ENCODE results near the gene KIAA1328.

Gene KIAA1328

DNA sequence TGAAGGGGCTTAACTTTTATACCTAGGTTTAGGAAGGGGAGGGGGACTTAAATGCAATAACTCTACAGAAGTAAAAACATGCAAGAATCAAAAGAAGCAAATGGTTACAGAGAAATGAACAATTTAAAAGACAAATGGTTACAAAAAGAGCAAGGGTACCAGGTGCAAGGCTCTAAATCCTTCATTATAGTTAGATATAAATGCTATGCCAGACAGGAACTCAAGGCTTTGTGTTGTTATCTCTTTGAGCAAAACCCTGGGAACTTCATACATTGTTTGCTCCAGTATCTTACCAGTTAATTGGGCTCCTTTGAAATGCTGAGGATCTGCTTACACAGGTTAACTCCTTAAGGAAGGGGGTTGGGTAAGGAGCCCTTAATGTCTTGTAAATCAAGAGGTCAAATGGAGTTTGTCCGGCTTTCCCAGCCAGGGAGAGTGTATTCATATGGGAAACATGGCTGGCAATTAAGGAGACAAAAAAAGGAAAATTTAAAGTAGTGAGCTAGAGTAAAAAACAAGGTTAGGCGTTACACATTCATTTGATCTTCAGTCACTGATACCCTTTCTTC is 389.2 kb downstream of the KIAA1328 start:
- no peak for DNase-seq (ENCODE audit: low read depth in 2 of 2)

GRCh38 chr18:37219257-37219656 is 390.3 kb downstream of the KIAA1328 start:
- DNase-seq (ENCODE audit: low read depth in 2 of 2): no peak

DNA sequence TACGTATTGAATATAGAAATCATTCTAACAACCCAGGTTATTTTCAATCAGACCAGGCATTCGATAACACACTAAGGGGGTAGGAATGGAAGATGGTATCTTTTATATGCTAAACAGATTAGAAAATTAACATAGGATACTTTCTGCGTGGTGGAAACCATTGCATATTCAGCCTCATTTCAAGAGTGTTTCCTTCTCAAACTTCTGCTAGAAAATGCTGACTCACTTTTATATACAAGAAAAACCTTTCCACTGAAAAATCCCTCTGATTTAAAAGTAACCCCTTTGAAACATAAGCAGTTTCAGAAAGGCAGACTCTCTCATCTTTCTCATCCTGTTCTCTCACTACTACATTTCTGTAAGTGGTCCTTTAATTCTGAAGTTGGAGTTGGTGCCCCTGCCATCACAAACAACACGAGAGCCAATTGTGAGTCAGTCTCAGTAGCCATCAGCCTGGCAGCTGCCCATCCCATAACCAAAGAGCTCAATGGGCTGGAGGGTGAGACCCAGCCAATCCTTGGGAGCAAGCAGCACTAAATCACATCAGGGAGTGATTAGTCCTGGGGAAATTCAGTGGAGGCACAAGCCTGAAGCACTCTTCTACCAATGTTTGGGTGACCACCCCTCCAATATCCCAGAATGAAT is 393.5 kb downstream of the KIAA1328 start:
- no peak for DNase-seq (ENCODE audit: low read depth in 2 of 2)

- no peak for DNase-seq (ENCODE audit: low read depth in 2 of 2)
Observed at GRCh38 chr18:37222999-37223378, 394.1 kb downstream of the KIAA1328 start.

- DNase-seq (ENCODE audit: low read depth in 2 of 2): no peak
Observed at GRCh38 chr18:37225279-37225678, 396.4 kb downstream of the KIAA1328 start.

DNA sequence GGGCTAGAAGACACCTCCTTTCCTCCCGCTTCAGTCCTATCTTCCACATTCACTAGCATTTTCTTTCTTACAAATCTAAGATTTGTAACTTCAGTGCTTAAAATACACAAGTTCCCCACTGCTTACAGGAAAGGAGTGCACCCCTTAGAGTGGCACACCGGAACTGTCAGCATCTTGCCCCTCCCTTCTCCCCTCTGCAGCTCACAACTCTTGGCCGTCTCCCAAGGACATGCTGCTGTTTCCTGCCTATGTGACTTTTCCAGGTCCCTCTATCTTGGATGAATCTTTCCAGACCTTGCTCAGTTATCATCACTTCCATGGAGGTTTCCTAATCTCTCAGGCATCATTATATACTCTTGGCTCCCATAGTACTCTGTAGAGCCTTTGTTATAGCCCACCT is 401.8 kb downstream of the KIAA1328 start:
- no peak for DNase-seq (ENCODE audit: low read depth in 2 of 2)

DNA sequence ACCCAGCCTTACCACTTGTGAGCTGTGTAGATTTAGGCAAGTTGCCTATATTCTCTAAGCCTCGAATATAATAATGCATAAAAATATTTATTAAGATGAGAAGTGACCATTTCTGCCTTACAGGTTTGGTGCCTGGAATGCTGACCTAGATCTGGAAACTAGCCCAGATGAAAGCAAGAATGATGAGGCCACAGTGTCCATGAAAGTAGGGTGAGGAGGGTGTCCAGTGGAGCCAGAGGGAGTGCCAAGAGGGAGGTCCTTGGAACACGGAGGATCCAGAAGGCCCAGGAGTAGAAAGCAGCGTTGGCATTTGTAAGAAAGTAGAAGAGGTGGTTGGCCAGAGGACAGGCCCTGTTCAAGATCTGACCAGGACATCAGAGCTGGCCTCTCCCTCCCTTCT is 402.3 kb downstream of the KIAA1328 start:
- no peak for DNase-seq (ENCODE audit: low read depth in 2 of 2)

DNA sequence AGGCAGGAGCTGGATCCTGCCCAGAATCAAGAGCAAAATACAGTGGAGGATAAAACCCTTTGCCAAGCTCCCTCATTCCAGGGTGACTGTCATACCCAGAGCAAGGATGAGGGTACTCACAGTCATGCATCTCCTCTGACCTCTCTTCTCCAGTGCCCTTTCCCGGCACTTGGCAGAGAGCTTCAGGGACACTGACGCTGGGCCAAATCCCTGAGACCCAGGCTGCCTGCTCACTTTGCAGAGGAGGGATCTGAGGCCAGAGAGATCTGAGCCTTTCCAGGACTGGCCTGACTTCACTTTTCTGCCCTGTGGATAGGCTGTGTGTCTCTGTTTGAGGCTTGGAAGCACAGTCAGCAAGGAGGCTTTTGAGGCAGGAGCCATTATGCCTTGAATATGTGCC is 406.7 kb downstream of the KIAA1328 start:
- DNase-seq (ENCODE audit: low read depth in 2 of 2): no peak

GRCh38 chr18:37238282-37239108 is 409.6 kb downstream of the KIAA1328 start:
- DNase-seq (ENCODE audit: low read depth in 2 of 2): no peak

DNA sequence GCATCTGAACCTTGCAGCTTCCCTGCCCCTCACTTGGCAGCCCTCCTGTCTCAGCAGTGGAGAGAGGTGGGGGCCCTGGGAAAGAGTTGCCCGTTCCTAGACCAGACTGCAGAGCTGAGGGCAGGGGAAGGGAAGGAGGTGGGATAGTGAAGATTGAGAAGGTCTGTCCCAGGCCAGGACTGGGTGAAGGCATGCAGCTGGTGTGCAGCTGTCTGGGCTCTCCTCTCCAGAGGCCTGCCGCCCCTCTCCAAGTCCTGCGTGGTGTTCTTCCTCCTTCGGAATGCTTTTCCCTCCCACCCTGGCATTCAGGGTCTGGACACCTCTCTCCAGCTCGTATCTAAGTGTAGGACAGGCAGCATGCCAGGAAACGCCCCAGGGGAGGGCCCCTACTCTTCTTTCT is 413.2 kb downstream of the KIAA1328 start:
- DNase-seq (ENCODE audit: low read depth in 2 of 2): no peak

- DNase-seq (ENCODE audit: low read depth in 2 of 2): no peak
Observed at GRCh38 chr18:37242826-37243560, 414.1 kb downstream of the KIAA1328 start.

- no peak for DNase-seq (ENCODE audit: low read depth in 2 of 2)
Observed at GRCh38 chr18:37243741-37244140, 414.8 kb downstream of the KIAA1328 start.

GRCh38 chr18:37244618-37245017 is 415.7 kb downstream of the KIAA1328 start:
- DNase-seq (ENCODE audit: low read depth in 2 of 2): no peak

DNA sequence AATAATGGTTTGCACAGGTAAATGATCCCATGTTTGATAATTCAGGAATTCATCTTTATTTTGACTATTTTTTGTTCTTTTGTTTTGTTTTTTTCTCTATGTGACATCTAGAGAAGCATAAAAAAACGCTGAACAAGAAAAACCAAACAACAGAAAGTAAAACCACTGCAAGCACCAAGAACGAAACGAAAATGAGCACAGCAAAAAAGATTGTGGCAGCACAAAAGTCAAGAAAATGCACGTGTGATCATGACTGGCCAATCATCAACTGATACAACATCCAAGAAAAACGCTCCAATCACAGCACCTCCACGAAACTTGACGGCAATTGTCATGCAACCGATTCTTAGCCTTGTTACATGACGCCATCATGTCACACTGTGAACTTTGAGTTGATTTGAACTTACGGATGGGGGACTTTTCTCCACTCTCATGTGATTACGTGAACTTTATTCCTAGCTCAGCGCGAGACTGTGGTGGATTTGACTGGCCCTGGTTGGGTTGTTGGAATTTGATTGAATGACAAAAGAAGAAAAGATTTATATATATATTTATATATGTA is 417.9 kb downstream of the KIAA1328 start:
- no peak for DNase-seq (ENCODE audit: low read depth in 2 of 2)

GRCh38 chr18:37247497-37248161 is 418.7 kb downstream of the KIAA1328 start:
- DNase-seq (ENCODE audit: low read depth in 2 of 2): no peak

- DNase-seq (ENCODE audit: low read depth in 2 of 2): no peak
Observed at GRCh38 chr18:37248281-37248680, 419.4 kb downstream of the KIAA1328 start.

DNA sequence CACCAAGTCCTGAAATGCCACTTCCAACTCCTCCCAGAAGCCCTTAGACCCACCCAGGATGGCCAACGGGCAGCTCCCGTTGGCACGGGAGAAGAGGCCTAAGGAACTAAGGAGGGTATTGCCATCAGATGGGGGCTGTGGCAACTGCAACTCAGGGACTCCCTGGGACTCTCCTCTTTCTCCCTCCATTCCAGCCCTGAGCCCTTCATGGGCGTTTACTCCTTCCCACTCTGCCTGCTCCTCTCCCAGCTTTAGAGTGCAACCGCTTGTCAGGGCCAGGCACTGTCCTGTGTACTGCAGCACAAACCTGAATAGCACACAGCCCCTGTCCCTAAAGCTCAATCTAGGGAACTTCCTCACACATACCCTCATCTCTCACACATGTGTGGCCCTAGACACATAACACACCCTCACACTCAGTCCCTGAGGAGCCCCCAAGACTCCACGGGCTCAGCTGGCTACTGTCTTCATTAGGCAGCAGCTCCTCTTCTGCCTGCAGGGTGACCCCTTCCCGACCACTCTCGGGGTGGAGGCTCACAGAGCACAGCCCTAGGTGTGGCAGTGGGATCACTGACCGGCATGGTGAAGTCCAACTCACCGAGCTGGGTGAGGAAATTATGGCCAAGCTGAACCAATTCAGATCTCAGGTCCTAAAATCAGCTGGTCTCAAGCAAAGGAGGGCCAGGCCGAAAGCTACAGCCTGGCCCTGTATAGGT is 420.4 kb downstream of the KIAA1328 start:
- no peak for DNase-seq (ENCODE audit: low read depth in 2 of 2)

DNA sequence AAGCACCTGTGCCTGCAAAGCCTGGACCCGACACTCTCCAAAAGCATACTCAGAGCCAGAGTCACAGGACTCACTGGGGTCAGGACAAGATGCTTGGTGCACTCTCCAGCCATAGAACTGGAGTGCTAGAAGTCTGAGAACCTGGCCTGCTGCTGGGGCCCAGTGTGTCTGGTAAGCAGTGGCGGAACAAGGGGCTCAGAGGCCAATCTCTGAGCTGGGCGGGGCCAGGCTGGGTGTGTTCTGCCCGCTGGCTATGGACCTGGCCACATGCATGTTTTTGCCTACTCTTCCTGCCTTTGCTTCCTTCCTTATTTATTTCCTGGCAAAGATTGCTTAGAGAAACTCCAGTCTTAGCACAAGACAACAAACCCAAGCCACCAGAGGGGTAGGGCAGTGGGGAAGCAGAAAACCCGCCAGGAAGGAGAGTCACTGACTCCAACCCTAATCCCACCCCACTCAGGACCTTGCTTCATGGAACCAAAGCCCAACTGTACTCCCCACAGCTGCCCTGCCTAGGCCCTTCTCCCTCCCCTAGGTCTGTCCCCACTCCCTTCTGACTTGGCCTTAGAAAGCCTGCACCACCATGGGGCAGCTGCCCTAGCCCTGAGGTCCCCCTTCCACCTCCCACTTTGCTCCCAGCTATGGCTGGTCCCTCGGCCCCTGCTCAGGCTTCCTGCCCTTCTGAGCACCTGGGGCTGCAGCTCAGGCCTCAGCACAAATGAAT is 421.1 kb downstream of the KIAA1328 start:
- no peak for DNase-seq (ENCODE audit: low read depth in 2 of 2)

- DNase-seq (ENCODE audit: low read depth in 2 of 2): no peak
Observed at GRCh38 chr18:37251679-37252078, 422.8 kb downstream of the KIAA1328 start.

DNA sequence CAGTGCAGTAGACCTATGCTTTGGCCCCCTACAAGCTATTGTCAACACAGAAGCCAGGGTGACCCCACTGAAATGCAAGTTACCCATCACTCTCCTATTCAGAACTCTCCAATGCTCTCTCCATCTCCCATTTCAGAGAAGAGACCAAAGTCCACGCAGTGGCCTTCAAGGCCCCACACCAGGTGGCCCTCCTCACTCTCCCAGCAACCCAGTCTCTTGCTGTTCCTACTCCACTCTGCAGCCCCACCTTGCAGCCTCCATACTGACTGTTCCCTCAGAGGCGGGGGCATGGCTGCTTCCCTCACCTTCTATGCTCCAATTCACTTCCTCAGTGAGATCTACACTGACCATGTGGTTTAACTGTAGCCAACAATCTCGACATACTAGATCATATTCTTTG is 423.4 kb downstream of the KIAA1328 start:
- no peak for DNase-seq (ENCODE audit: low read depth in 2 of 2)

Measured in stimulated activated CD4-positive, alpha-beta T cell treated with anti-CD3 and anti-CD28 coated beads, Interleukin-12 subunit alpha, Interleukin-12 subunit beta, amount 100 ng/mL, for 24 hours (primary cell).